HepG2 (cell line): ENCODE measurements around the gene DHRS13. TPM values are rescaled to one million over a fixed set of nuclear protein-coding genes. Genes with fewer than 3 reads are reported as not detected.

Experiments
- BRD4 ChIP-seq: sonication (generic); formaldehyde crosslinking; IDR thresholded peaks from 2 replicates; pipeline ENCODE4 v1.4.0; 2020; ENCODE audit warnings: missing genetic modification reagents
- CC2D1A ChIP-seq: sonication (generic); formaldehyde crosslinking; IDR thresholded peaks from 2 replicates; pipeline ENCODE4 v1.8.1; 2023; ENCODE audit warnings: mild to moderate bottlenecking, missing genetic modification reagents
- CEBPB ChIP-seq: IDR thresholded peaks from 2 replicates; pipeline ENCODE4 v1.6.1; 2011; ENCODE audit warnings: low read depth, low read length, improper control_type of control experiment, borderline replicate concordance
- ELF1 ChIP-seq: sonication (generic); formaldehyde crosslinking; IDR thresholded peaks from 2 replicates; pipeline ENCODE4 v1.4.0; 2020; ENCODE audit warnings: missing genetic modification reagents
- HES4 ChIP-seq: sonication (generic); formaldehyde crosslinking; IDR thresholded peaks from 2 replicates; pipeline ENCODE4 v1.9.0; 2021; ENCODE audit warnings: mild to moderate bottlenecking, missing genetic modification reagents, borderline replicate concordance
- HMGA1 ChIP-seq: sonication (generic); formaldehyde crosslinking; conservative IDR thresholded peaks from 2 replicates; pipeline ENCODE4 v1.4.0; 2020; ENCODE audit warnings: missing genetic modification reagents
- KLF16 ChIP-seq, 2 experiments: sonication (generic) in 1 of 2; formaldehyde crosslinking in 1 of 2; IDR thresholded peaks; 2 replicates each; pipeline versions ENCODE4 v1.6.1 to v1.8.0; 2016 to 2023; ENCODE audit warnings: missing genetic modification reagents in 2 of 2, missing compliant biosample characterization in 1 of 2
- MIER2 ChIP-seq: IDR thresholded peaks from 2 replicates; pipeline ENCODE4 v1.6.1; 2016; ENCODE audit warnings: missing biosample characterization, missing genetic modification reagents
- MTF1 ChIP-seq: sonication (generic); formaldehyde crosslinking; IDR thresholded peaks from 2 replicates; pipeline ENCODE4 v1.5.0; 2020; ENCODE audit warnings: missing genetic modification reagents
- MXD4 ChIP-seq: IDR thresholded peaks from 2 replicates; pipeline ENCODE4 v1.6.1; 2016; ENCODE audit warnings: mild to moderate bottlenecking, missing biosample characterization, missing genetic modification reagents
- NKX3-1 ChIP-seq: sonication (generic); formaldehyde crosslinking; IDR thresholded peaks from 2 replicates; pipeline ENCODE4 v1.5.0; 2020; ENCODE audit warnings: missing genetic modification reagents
- RAD51 ChIP-seq: fragments of 450-650 bp; IDR thresholded peaks from 2 replicates; pipeline ENCODE4 v1.6.1; 2016; ENCODE audit warnings: borderline replicate concordance
- RFX3 ChIP-seq: IDR thresholded peaks from 2 replicates; pipeline ENCODE4 v1.6.1; 2016; ENCODE audit warnings: missing biosample characterization, missing genetic modification reagents
- SALL1 ChIP-seq: sonication (generic); formaldehyde crosslinking; IDR thresholded peaks from 2 replicates; pipeline ENCODE4 v1.8.0; 2022; ENCODE audit warnings: mild to moderate bottlenecking, missing genetic modification reagents
- YEATS4 ChIP-seq: sonication (generic); formaldehyde crosslinking; IDR thresholded peaks from 2 replicates; pipeline ENCODE4 v1.4.0; 2020; ENCODE audit warnings: missing genetic modification reagents, borderline replicate concordance
- YY1 ChIP-seq: IDR thresholded peaks from 2 replicates; pipeline ENCODE4 v1.6.1; 2011; ENCODE audit warnings: low read length, low read depth, moderate library complexity, mild to moderate bottlenecking; ENCODE audit not compliant: insufficient read depth, insufficient replicate concordance
- ZFP37 ChIP-seq: sonication (generic); formaldehyde crosslinking; IDR thresholded peaks from 2 replicates; pipeline ENCODE4 v1.4.0; 2020; ENCODE audit warnings: missing genetic modification reagents, borderline replicate concordance
- ZNF564 ChIP-seq: sonication (generic); formaldehyde crosslinking; IDR thresholded peaks from 2 replicates; pipeline ENCODE4 v1.8.1; 2023; ENCODE audit warnings: mild to moderate bottlenecking, missing genetic modification reagents
- ZNF615 ChIP-seq: sonication (generic); formaldehyde crosslinking; IDR thresholded peaks from 2 replicates; pipeline ENCODE4 v1.5.0; 2020; ENCODE audit warnings: mild to moderate bottlenecking, missing genetic modification reagents, borderline replicate concordance
- ZNF616 ChIP-seq: sonication (generic); formaldehyde crosslinking; IDR thresholded peaks from 2 replicates; pipeline ENCODE4 v1.5.0; 2020; ENCODE audit warnings: low read depth, mild to moderate bottlenecking, missing genetic modification reagents
- ZNF644 ChIP-seq: IDR thresholded peaks from 2 replicates; pipeline ENCODE4 v1.6.1; 2016; ENCODE audit warnings: low read depth
- ZNF713 ChIP-seq: sonication (generic); formaldehyde crosslinking; IDR thresholded peaks from 2 replicates; pipeline ENCODE4 v1.4.0; 2020; ENCODE audit warnings: mild to moderate bottlenecking, missing genetic modification reagents
- ZNF766 ChIP-seq: sonication (generic); formaldehyde crosslinking; IDR thresholded peaks from 2 replicates; pipeline ENCODE4 v1.5.0; 2020; ENCODE audit warnings: missing genetic modification reagents, borderline replicate concordance
- ZNF775 ChIP-seq: sonication (generic); formaldehyde crosslinking; IDR thresholded peaks from 2 replicates; pipeline ENCODE4 v1.4.0; 2020; ENCODE audit warnings: missing genetic modification reagents, mild to moderate bottlenecking, moderate library complexity, borderline replicate concordance
- ZNF883 ChIP-seq: sonication (generic); formaldehyde crosslinking; IDR thresholded peaks from 2 replicates; pipeline ENCODE4 v1.5.1; 2020; ENCODE audit warnings: mild to moderate bottlenecking, missing genetic modification reagents; ENCODE audit errors: not compliant biosample characterization
- polyA plus RNA-seq, 8 experiments: library from polyadenylated mRNA; depleted of rRNA in 3 of 8; stranded (reverse) in 7 of 8; unstranded in 1 of 8; fragments of >200 nt; fragmentation: Illumina TruSeq in 4 of 8; extraction: Trizol in 4 of 8; gene quantifications; 2 replicates each; pipeline versions ENCODE4 v1.2.1 to v1.2.3, GENCODE V29; 2011 to 2016; ENCODE audit warnings: low read depth in 4 of 8, missing spikeins in 1 of 8, mixed read lengths in 1 of 8; ENCODE audit not compliant: insufficient read depth in 1 of 8
- total RNA-seq, 5 experiments: library from RNA; depleted of rRNA; stranded (reverse); fragments of >200 nt; fragmentation: Illumina TruSeq; extraction: Trizol; gene quantifications; 2 replicates each; pipeline ENCODE4 v1.2.3, GENCODE V29; 2016; ENCODE audit warnings: low read depth in 1 of 5
- TF ChIP-seq, protein P1 (sequence below): sonication (generic); formaldehyde crosslinking; IDR thresholded peaks from 2 replicates; pipeline ENCODE4 v1.8.1; 2023; ENCODE audit warnings: mild to moderate bottlenecking, missing genetic modification reagents
- TF ChIP-seq, protein P2 (sequence below): sonication (generic); formaldehyde crosslinking; IDR thresholded peaks from 2 replicates; pipeline ENCODE4 v1.5.0; 2020; ENCODE audit warnings: mild to moderate bottlenecking, missing genetic modification reagents
- TF ChIP-seq, protein P3 (sequence below): sonication (generic); formaldehyde crosslinking; IDR thresholded peaks from 2 replicates; pipeline ENCODE4 v1.4.0; 2020; ENCODE audit warnings: missing genetic modification reagents

Gene DHRS13
- total and polyA plus RNA-seq, 2 of the 13 experiments (the other 11 are each of a cell fraction or from before 2014, with no cell fraction given) = 11.8 to 12.6 TPM

DNA sequence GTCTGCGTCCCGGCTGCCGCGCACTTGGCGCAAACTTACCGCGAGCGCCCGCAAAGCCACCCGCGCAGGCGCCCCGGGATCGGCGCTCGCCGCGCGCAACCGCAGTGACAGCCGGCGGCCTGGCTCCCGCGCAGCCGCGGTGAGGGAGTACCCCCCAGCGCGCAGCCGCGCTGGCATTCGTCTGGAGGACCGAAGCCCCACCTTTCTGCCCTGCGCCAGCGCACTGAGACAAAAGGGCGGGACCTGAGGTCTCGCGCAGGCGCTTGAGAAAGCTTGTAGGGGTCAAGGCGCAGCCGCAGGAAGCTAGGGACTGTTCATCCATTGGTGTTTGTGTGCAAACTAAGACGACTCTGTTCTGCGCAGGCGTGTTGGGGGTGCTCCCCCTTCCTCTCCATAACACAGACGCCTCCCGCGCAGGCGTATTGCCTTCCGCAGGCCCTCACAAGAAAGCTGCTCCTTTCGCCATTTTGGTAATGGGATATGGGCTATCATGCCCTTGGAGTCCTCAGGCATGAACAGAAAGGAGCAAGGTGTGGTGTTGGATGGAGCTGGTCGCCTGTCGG lies 48.6 kb upstream of the DHRS13 start, which contains the start of gene PHF12 (continued):
- peak; percentile 6; the same call in 1 of the 2 replicates for TF ChIP-seq SALL1 (CRISPR knock-in tag)
- no peak for TF ChIP-seq ZNF564 (CRISPR knock-in tag)
- 0 out of 2 replicates have a peak, but pooled peaks have one; percentile 18 for TF ChIP-seq ZNF713 (CRISPR knock-in tag)
- TF ChIP-seq CEBPB = no peak
- TF ChIP-seq ZNF644 (CRISPR knock-in tag) = peak; percentile 96; the same call in 1 of the 2 replicates
- no peak for TF ChIP-seq HMGA1 (CRISPR knock-in tag)
- peak; percentile 46 for TF ChIP-seq ELF1 (CRISPR knock-in tag)
- no peak for TF ChIP-seq MTF1 (CRISPR knock-in tag)
- peak in 1 of 2 experiments; percentile 43; a peak in 1 of 4 replicates for TF ChIP-seq KLF16 (CRISPR knock-in tag; IDR thresholded peaks at IDR 0.05)
- TF ChIP-seq RFX3 (CRISPR knock-in tag) = no peak
- TF ChIP-seq, protein P1, sequence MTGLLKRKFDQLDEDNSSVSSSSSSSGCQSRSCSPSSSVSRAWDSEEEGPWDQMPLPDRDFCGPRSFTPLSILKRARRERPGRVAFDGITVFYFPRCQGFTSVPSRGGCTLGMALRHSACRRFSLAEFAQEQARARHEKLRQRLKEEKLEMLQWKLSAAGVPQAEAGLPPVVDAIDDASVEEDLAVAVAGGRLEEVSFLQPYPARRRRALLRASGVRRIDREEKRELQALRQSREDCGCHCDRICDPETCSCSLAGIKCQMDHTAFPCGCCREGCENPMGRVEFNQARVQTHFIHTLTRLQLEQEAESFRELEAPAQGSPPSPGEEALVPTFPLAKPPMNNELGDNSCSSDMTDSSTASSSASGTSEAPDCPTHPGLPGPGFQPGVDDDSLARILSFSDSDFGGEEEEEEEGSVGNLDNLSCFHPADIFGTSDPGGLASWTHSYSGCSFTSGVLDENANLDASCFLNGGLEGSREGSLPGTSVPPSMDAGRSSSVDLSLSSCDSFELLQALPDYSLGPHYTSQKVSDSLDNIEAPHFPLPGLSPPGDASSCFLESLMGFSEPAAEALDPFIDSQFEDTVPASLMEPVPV (CRISPR knock-in tag) = peak; percentile 69; the same call in 1 of the 2 replicates
- no peak for TF ChIP-seq ZNF775
- TF ChIP-seq, protein P2, sequence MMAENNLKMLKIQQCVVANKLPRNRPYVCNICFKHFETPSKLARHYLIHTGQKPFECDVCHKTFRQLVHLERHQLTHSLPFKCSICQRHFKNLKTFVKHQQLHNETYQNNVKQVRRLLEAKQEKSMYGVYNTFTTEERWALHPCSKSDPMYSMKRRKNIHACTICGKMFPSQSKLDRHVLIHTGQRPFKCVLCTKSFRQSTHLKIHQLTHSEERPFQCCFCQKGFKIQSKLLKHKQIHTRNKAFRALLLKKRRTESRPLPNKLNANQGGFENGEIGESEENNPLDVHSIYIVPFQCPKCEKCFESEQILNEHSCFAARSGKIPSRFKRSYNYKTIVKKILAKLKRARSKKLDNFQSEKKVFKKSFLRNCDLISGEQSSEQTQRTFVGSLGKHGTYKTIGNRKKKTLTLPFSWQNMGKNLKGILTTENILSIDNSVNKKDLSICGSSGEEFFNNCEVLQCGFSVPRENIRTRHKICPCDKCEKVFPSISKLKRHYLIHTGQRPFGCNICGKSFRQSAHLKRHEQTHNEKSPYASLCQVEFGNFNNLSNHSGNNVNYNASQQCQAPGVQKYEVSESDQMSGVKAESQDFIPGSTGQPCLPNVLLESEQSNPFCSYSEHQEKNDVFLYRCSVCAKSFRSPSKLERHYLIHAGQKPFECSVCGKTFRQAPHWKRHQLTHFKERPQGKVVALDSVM = 0 out of 2 replicates have a peak, but pooled peaks have one; percentile 22
- TF ChIP-seq ZNF766 (CRISPR knock-in tag) = peak; percentile 67; the same call in 1 of the 2 replicates
- no peak for TF ChIP-seq ZNF615
- TF ChIP-seq MXD4 (CRISPR knock-in tag) = 0 out of 2 replicates have a peak, but pooled peaks have one; percentile 16
- TF ChIP-seq YEATS4 = peak; percentile 76; the same call in 1 of the 2 replicates
- TF ChIP-seq HES4 (CRISPR knock-in tag) = no peak
- peak; percentile 72 for TF ChIP-seq ZNF883 (CRISPR knock-in tag)
- TF ChIP-seq BRD4 = no peak; the same call in 1 of the 2 replicates
- no peak for TF ChIP-seq RAD51
- TF ChIP-seq ZNF616 (CRISPR knock-in tag) = peak; percentile 14; the same call in 1 of the 2 replicates
- no peak for TF ChIP-seq CC2D1A (CRISPR knock-in tag)
- TF ChIP-seq ZFP37 (CRISPR knock-in tag) = no peak
- 0 out of 2 replicates have a peak, but pooled peaks have one; percentile 40 for TF ChIP-seq NKX3-1
- TF ChIP-seq, protein P3, sequence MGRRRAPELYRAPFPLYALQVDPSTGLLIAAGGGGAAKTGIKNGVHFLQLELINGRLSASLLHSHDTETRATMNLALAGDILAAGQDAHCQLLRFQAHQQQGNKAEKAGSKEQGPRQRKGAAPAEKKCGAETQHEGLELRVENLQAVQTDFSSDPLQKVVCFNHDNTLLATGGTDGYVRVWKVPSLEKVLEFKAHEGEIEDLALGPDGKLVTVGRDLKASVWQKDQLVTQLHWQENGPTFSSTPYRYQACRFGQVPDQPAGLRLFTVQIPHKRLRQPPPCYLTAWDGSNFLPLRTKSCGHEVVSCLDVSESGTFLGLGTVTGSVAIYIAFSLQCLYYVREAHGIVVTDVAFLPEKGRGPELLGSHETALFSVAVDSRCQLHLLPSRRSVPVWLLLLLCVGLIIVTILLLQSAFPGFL = no peak
- no peak for TF ChIP-seq MIER2 (CRISPR knock-in tag)
- TF ChIP-seq YY1 = peak; percentile 92
